RKO (cell line): ENCODE measurements around the gene EIF2S2.
"Not testable (repeated sequence)": the region's sequence is repeated elsewhere in the genome, so short reads cannot be mapped to it uniquely, and the experiment has no call there.

Source experiments
- DNase-seq: peaks from one replicate; pipeline ENCODE4 v3.0.0-alpha.2; 2016; ENCODE audit warnings: low spot score

Gene EIF2S2, protein sequence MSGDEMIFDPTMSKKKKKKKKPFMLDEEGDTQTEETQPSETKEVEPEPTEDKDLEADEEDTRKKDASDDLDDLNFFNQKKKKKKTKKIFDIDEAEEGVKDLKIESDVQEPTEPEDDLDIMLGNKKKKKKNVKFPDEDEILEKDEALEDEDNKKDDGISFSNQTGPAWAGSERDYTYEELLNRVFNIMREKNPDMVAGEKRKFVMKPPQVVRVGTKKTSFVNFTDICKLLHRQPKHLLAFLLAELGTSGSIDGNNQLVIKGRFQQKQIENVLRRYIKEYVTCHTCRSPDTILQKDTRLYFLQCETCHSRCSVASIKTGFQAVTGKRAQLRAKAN

DNA sequence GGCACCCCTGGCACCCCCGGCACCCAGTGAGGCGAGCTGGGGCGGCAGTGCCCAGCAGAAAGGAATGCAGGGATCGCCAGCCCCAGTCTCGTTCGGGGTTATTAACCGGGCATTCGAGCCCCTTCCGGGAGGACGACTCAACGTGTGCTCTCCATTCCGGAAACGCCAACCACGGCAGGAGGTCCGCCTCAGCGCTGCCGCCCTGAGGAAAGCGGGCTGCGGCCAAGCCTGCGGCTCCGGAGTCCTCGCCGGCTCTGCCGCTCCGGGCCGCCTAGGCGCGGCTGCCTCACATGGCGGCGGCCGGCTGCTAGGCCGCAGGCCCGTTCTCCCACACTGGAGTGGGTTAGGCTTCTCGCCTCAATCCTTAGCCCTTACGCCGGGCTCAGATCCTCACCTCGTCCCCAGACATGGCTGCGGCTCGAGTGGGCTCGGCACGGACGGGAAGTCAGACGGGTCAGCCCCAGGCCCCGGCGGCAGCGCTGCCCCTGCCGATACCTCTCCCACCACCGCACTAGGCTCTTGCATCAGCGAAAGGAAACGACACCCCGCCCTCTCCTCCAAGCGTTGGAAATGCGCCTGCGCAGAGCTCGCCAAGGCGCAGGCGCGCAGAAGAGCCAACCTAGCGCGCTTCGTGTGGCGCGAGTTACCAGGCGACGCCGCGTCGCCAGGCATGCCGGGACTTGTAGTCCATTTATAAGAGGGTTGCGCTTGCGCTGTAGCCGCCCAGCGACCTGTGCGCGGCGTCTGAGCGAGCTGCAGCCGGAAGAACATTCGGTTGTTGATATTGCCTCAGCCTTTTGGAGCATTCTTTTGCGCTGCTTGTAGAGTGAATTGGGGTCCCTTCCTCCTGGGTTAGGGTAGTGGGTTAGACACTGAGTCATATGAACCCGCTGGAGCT lies at the start of gene EIF2S2:
TSS of gene EIF2S2 (minus strand) at position 542 of the 898 bp plus-strand sequence. CDS start at position 409, 133 bp downstream.
- peak; percentile 100 for DNase-seq

DNA sequence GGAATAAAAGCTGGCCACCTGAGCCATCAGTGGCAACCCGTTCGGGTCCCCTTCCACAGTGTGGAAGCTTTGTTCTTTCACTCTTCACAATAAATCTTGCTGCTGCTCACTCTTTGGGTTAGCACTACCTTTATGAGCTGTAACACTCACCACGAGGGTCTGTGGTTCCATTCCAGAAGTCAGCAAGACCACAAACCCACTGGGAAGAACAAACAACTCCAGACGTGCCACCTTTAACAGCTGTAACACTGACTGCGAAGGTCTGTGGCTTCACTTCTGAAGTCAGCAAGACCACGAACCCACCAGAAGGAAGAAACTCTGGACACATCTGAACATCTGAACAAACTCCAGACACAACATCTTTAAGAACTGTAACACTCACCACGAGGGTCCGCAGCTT lies 45.7 kb upstream of the EIF2S2 start:
- not testable (repeated sequence) for DNase-seq

DNA sequence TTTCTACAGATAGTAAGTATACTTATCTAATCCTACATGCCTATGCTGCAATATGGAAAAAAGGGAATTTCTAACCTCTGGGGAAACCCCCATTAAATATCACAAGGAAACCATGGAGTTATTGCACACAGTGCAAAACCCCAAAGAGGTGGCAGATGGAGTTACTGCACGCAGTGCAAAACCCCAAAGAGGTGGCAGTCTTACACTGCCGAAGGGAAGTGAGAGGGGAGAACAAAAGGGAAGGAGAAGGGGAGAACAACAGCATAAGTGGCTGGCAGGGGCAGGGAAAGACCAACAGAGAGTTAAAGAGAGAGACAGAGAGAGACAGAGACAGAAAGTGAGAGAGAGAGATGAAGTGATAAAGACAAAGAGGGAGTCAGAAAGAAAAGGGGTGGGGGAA lies 43.8 kb upstream of the EIF2S2 start:
- DNase-seq = no peak

DNA sequence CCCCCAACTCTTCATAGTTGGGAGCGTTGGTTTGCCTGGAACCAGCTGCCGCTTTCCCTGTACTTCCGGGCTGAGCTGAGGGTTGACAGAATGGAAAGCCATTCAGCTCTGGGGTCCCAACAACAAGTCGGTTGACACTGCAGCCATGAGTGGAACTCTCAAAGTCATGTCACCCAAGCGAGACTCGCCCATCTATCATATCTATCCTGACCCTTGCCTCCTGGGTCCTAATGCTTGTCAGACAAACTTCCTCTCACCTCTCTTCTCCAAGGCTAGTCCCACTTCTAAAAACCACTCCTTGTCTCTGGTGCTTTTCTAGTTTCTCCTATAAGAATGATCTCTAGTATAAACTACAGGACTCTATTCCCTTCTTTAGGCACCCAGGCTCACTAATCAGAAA lies 41.1 kb upstream of the EIF2S2 start:
- not testable (repeated sequence) for DNase-seq

DNA sequence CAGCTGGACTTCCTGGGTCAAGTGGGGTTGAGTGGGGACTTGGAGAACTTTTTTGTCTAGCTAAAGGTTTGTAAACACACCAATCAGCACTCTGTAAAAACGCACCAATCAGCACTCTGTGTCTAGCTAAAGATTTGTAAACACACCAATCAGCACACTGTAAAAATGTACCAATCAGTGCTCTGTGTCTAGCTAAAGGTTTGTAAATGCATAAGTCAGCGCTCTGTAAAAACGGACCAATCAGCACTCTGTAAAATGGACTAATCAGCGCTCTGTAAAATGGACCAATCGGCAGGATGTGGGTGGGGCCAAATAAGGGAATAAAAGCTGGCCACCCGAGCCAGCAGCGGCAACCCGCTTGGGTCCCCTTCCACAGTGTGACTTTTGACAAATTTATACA lies 40.0 kb upstream of the EIF2S2 start:
- DNase-seq = not testable (repeated sequence)

DNA sequence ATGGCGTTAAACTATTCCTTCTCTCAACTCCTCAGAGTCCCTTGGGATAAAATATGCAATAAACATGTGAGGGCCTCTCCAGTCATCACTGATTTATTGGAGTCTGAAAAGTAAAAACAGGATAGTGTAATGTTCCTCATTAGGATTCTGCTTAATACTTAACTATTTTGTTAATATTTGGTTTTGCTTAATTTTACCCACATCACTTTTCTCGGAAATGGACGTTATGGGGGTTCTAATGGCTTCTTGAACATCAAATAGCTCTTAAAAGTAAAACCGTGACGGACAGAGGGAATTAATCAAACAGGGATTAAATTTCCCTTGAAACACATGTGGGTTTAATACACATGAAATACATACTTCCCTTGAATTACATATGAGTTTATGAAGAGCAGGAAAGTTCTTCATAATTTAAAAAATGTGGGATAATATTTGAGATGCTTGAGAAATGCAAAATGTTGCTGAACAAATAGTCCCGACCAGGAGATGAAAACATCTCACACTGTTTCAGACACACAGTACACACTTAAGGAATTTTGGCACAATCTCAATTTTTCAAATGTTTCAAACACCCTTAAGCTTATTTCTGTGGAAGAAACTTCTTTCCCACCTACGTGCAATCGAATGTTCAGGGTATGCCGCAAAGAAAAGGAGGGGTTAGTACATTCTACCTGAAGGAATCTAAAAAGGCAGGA lies 38.4 kb upstream of the EIF2S2 start:
- no peak for DNase-seq

DNA sequence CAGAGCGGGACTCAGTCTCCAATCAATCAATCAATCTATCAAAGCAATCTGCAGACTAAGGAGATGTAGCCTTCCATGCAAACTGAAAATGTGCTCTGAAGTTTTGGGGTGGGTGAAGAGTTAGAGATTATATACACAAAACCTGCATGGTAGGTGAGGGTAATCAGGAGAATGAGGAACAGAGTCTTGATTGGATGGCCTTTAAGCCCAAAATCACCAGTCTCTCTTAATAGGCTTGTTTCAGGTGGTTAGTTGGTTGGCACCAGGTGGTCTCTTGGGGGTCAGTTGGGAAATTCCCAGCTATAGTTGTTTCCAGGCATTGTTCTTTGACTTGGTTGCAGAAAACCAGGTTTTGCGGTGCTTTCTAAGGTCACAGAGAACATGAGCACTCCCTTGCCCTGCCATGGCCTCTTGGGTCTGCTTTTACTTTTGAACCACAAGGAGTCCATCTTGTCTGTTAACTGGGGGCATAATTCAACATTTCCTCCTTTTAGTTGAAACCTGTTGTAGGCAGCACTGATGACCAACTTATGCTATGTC lies 33.3 kb upstream of the EIF2S2 start:
- DNase-seq = no peak

DNA sequence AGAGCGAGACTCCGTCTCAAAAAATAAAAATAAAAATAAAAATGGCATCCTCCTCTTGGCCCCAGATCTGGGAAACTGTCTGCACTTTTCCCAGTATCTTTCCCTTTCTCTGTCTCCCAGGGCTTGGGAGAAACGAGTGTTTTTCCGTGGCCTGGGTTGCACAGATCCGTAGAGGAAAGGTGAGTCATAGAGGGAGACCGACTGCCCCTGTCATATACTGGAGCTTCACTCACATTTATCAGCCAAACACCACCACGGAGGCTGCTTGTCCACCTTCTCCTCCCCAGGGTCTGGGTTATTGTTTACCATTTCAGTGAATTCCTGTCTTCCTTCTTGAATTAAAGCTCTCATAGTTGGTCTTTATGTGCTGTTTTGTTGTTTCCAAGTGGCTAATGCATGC lies 31.9 kb upstream of the EIF2S2 start:
- no peak for DNase-seq

DNA sequence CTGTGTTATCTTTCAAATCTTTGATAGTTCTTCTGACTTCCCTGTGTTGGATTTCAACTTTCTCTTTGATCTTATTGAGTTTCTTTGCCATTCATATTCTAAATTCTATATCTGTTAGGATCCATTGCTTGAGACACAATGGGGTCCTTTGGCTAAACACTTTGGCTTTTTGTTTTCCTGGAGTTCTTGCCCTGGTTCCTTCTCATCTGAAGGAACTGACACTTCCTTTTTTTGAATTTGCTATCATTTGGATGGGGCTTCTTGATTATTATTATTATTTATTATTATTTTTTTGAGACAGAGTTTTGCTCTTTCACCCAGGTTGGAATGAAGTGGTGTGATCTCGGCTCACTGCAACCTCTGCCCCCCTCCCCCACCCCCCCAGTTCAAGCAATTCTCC lies 30.1 kb upstream of the EIF2S2 start:
- no peak for DNase-seq

DNA sequence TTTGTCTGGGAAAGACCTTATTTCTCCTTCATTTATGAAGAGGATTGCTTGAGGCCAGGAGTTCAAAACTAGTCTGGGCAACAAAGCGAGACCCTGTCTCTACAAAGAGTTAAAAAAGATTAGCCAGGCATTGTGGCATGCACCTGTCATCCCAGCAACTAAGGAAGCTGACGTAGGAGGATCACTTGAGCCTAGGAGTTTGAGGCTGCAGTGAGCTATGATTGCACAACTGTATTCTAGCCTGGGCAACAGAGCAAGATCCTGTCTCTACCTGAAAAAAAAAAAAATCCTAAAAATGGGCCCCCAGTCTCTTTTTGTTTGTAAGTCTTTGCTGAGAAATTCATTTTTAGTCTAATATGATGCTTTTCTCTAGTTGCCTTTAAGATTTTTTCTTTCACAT lies 29.2 kb upstream of the EIF2S2 start:
- no peak for DNase-seq

DNA sequence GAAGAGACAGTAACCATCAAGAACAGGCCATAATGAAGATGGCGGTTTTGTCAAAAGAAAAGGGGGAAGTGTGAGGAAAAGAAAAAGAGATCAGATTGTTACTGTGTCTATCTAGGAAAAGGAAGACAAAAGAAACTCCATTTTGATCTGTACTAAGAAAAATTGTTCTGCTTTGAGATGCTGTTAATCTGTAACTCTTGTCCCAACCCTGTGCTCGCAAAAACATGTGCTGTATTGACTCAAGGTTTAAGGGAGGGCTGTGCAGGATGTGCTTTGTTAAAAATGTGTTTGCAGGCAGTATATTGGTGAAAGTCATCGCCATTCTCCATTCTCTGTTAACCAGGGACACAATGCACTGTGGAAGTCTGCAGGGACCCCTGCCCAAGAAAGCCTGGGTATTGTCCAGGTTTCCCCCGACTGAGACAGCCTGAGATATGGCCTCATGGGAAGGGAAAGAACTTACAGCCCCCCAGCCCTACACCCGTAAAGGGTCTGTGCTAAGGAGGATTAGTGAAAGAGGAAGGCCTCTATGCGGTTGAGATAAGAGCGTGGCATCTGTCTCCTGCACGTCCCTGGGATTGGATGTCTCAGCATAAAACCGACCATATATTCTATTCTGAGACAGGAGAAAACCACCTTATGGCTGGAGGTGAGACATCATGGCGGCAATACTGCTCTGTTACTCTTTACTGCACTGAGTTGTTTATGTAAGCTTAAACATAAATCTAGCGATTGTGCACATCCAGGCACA lies 23.7 kb upstream of the EIF2S2 start:
- DNase-seq = not testable (repeated sequence)

DNA sequence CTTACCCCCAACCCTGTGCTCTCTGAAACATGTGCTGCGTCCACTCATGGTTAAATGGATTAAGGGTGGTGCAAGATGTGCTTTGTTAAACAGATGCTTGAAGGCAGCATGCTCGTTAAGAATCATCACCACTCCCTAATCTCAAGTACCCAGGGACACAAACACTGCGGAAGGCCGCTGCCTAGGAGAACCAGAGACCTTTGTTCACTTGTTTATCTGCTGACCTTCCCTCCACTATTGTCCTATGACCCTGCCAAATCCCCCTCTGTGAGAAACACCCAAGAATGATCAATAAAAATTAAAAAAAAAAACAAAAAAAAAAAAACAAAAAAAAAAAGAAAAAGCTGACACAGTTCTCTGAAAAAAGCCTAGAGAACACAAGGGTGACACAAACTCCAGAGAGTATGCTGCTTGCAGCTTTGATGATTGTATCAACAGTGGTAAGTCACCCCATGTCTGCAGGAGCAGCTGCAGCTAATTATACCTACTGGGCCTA lies 21.4 kb upstream of the EIF2S2 start:
- DNase-seq = not testable (repeated sequence)

DNA sequence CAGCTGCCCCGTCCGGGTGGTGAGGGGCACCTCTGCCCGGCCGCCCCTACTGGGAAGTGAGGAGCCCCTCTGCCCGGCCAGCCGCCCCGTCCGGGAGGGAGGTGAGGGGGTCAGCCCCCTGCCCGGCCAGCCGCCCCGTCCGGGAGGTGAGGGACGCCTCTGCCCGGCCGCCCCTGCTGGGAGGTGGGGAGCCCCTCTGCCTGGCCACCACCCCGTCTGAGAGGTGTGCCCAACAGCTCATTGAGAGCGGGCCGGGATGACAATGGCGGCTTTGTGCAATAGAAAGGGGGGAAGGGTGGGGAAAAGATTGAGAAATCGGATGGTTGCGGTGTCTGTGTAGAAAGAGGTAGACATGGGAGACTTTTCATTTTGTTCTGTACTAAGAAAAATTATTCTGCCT lies 20.9 kb upstream of the EIF2S2 start:
- DNase-seq = not testable (repeated sequence)

DNA sequence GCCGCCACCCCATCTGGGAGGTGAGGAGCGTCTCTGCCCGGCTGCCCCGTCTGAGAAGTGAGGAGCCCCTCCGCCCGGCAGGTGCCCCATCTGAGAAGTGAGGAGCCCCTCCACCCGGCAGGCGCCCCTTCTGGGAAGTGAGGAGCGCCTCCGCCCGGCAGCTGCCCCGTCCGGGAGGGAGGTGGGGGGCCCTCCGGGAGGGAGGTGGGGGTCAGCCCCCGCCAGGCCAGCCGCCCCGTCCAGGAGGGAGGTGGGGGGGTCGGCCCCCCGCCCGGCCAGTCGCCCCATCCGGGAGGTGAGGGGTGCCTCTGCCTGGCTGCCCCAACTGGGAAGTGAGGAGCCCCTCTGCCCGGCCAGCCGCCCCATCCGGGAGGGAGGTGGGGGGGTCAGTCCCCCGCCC lies 20.4 kb upstream of the EIF2S2 start:
- not testable (repeated sequence) for DNase-seq

DNA sequence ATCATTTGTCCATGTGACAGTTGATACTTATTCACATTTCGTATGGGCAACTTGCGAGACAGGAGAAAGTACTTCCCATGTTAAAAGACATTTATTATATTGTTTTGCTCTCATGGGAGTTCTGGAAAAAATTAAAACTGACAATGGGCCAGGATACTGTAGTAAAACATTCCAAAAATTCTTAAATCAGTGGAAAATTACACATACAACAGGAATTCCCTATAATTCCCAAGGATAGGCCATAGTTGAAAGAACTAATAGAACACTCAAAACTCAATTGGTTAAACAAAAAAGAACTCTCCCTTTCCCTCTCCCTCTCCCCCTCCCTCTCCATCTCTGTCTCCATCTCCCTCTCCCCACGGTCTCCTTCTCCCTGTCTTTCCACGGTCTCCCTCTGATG lies 19.4 kb upstream of the EIF2S2 start:
- DNase-seq = no peak

DNA sequence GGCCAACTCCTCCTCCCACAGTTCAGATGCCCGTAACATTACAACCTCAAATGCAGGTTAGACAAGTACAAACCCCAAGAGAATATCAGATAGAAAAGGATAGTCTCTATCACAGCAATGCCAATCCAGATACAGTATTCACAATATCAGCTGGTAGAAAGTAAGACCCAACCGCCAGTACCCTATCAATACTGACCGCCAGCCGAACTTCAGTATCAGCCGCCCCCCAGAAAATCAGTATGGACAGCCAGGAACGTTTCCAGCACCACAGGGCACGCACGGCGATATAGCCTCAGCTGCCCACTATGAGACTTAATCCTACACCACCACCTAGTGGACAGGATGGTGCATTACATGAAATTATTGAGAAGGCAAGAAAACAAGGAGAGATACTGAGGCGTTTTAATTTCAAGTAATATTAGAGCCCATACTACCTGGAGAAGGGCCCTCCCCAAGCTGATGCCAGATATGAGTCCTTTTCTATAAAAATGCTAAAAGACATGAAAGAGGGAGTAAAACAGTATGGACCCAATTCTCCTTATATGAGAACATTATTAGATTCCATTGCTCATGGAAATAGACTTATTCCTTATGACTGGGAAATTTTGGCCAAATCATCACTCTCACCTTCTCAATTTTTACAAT lies 17.6 kb upstream of the EIF2S2 start:
- DNase-seq = peak; percentile 84

DNA sequence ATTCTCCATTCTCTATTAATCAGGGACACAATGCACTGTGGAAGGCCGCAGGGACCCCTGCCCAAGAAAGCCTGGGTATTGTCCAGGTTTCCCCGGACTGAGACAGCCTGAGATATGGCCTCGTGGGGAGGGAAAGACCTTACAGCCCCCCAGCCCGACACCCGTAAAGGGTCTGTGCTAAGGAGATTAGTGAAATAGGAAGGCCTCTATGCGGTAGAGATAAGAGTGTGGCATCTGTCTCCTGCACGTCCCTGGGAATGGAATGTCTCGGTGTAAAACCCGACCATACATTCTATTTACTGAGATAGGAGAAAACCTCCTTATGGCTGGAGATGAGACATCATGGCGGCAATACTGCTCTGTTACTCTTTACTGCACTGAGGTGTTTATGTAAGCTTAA lies 15.7 kb upstream of the EIF2S2 start:
- DNase-seq = no peak

DNA sequence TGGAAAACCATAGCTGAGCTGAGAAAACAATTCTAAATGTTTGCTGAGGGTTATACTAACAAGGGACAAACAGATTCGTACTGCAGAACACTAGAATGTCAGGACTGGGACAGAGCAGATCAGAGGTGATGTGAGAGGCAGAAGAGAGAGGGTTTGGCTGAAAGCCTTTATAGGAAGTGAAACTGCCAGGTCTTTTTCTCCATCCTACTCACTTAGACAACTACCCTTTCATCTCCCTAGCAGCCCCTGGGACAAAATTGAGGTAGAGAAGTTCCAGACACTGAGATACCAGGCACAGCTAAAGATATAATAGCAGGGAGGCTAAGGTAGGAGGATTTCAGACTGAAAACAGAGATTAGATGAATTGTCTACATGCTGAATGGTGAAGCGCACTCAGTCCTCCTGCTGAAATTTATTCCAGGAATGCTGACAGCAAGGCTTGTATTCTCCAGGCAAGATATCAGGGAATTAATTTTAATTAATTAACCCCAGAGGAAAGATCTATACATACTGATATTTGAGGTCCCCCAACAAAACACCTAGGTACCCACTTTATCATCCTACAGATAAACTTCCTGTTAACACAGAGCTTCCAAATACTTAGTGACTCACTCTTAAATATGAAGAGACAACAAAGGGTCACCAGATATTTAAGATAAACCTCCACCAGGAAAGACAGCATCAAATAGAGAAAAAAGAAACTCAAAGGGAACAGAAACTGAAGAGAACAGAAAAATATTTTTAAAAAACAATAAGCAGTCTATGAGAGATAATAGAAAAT lies 12.6 kb upstream of the EIF2S2 start:
- DNase-seq = no peak

DNA sequence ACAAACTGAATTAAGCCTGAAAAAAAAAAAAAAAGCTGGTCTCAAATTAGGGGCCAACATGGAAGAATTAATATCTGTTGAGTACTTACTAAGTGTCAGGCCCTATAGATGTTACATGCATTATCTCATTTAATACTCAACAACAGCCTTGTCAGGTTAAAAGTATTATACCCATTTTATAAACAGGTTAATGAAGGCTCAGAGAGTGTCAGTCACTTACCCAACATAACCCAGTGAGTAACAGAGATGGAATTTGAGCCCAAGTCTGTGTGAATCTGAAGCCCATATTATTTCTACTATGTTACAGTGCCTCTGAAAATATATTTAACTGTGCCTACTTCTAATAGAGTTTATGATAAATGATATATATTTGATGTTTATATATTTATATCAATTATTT lies 11.3 kb upstream of the EIF2S2 start:
- DNase-seq = no peak
